ENCODE measurements around the gene GPR141. TPM values are rescaled to one million over a fixed set of nuclear protein-coding genes. Genes with fewer than 3 reads are reported as not detected.

Gene GPR141
- polyA plus RNA-seq, 2 of the 4 experiments (the other 2 are of a cell fraction): 0.12 to 0.49 TPM

GRCh38 chr7:37769726-37770125 lies 86.2 kb downstream of the GPR141 start (continued):
- TF ChIP-seq MAFK (IDR thresholded peaks at IDR 0.05; ENCODE audit: partially characterized antibody): no peak

GRCh38 chr7:37770838-37771237 lies 87.3 kb downstream of the GPR141 start:
- Histone ChIP-seq H3K4me3 (no peak overlapping the region), H3K9me3 (peaks cover 14% of the 10 kb centered on the region), H3K27ac (no peak overlapping the region), H3K4me2 (no peak overlapping the region), H3K4me1 (no peaks in the 10 kb centered on the region)
- TF ChIP-seq RAD21 (conservative IDR thresholded peaks at IDR 0.05 in 1 of 2, IDR thresholded peaks at IDR 0.05 in 1 of 2) (no peak), HOXA7 (CRISPR knock-in tag; IDR thresholded peaks at IDR 0.05) (no peak), NR3C1 (IDR thresholded peaks at IDR 0.05) (no peak), HMGXB4 (CRISPR knock-in tag; IDR thresholded peaks at IDR 0.05; ENCODE audit: borderline replicate concordance) (no peak), CBX2 (IDR thresholded peaks at IDR 0.05; ENCODE audit: borderline replicate concordance, low read depth) (no peak), CHD2 (IDR thresholded peaks at IDR 0.05; ENCODE audit: low read length, partially characterized antibody) (no peak), ESRRA (IDR thresholded peaks at IDR 0.05; ENCODE audit: borderline replicate concordance, low read length) (no peak)
- ChIA-PET CTCF (no interaction called here), POLR2A (no interaction called here)
- DNase-seq (ENCODE audit: low read depth in 1 of 2, low spot score in 1 of 2): no peak
- no peak for FAIRE-seq
- ATAC-seq: no peak
- WGBS (ENCODE audit: missing lambda C conversion rate): 73% methylated on average over 6 of the region's 6 CpGs

- FAIRE-seq (no peak), ATAC-seq (no peak), DNase-seq (ENCODE audit: low read depth in 1 of 2, low spot score in 1 of 2) (no peak)
- Histone ChIP-seq H3K4me3 (no peak overlapping the region), H3K4me2 (no peak overlapping the region), H3K27ac (no peak overlapping the region), H3K9me3 (peaks cover 19% of the 10 kb centered on the region), H3K4me1 (no peaks in the 10 kb centered on the region)
- POLR2A ChIA-PET: no interaction called here
- 30% methylated on average over 3 of the region's 3 CpGs for WGBS (ENCODE audit: missing lambda C conversion rate)
- CTCF ChIA-PET: no interaction called here
- TF ChIP-seq NFE2L2 (conservative IDR thresholded peaks at IDR 0.05; ENCODE audit: low read length) (no peak), HDAC2 (IDR thresholded peaks at IDR 0.05) (no peak), HOXB13 (CRISPR knock-in tag; IDR thresholded peaks at IDR 0.05; ENCODE audit: low read depth) (no peak), CBX8 (IDR thresholded peaks at IDR 0.05) (no peak), KDM5A (IDR thresholded peaks at IDR 0.05) (no peak), FOSB (CRISPR knock-in tag; IDR thresholded peaks at IDR 0.05) (no peak), ZFP36 (IDR thresholded peaks at IDR 0.05; ENCODE audit: borderline replicate concordance, partially characterized antibody) (no peak), NR3C1 (IDR thresholded peaks at IDR 0.05) (no peak), REST (IDR thresholded peaks at IDR 0.05) (no peak), POLR2A (IDR thresholded peaks at IDR 0.05; ENCODE audit: low read length) (no peak), CEBPB (IDR thresholded peaks at IDR 0.05) (no peak), EHMT2 (IDR thresholded peaks at IDR 0.05; ENCODE audit: low read depth) (no peak), MAX (IDR thresholded peaks at IDR 0.05) (no peak), FOXS1 (CRISPR knock-in tag; IDR thresholded peaks at IDR 0.05) (no peak), KDM1A (IDR thresholded peaks at IDR 0.05; ENCODE audit: low read depth) (no peak), RARB (CRISPR knock-in tag; IDR thresholded peaks at IDR 0.05) (no peak)
Measured at GRCh38 chr7:37771342-37771741, 87.8 kb downstream of the GPR141 start.
